Astrocyte (in vitro differentiated cells and primary cell): ENCODE measurements around the gene WDR35. TPM values are rescaled to one million over a fixed set of nuclear protein-coding genes. Genes with fewer than 3 reads are reported as not detected.

Experiments
- DNase-seq: peaks from one replicate; pipeline ENCODE4 v3.0.0-alpha.2; 2010; ENCODE audit warnings: low read depth
- FAIRE-seq: peaks from 2 replicates; lab custom pipeline; 2011; peaks lifted over from hg19 to GRCh38; lab: Jason Lieb, UNC
- H2AFZ ChIP-seq: 2 replicates; pipeline ENCODE4 v1.6.0; 2012; ENCODE audit warnings: low read depth, low read length, inconsistent platforms
- H3K27ac ChIP-seq: 2 replicates; pipeline ENCODE4 v1.5.1; 2011; ENCODE audit warnings: low read depth, low read length, inconsistent platforms
- H3K27me3 ChIP-seq: 2 replicates; pipeline ENCODE4 v1.6.0; 2011; ENCODE audit warnings: low read length, inconsistent platforms; ENCODE audit not compliant: insufficient read depth
- H3K36me3 ChIP-seq: 2 replicates; pipeline ENCODE4 v1.5.1; 2011; ENCODE audit warnings: low read length, inconsistent platforms; ENCODE audit not compliant: insufficient read depth
- H3K4me1 ChIP-seq: 2 replicates; pipeline ENCODE4 v1.5.1; 2011; ENCODE audit warnings: low read length, inconsistent platforms; ENCODE audit not compliant: insufficient read depth
- H3K4me2 ChIP-seq: 2 replicates; pipeline ENCODE4 v1.6.0; 2012; ENCODE audit warnings: low read length, inconsistent platforms
- H3K4me3 ChIP-seq: 2 replicates; pipeline ENCODE4 v1.5.1; 2011; ENCODE audit warnings: low read depth, mild to moderate bottlenecking, low read length, inconsistent platforms; ENCODE audit not compliant: insufficient read depth
- H3K79me2 ChIP-seq: 2 replicates; pipeline ENCODE4 v1.6.0; 2012; ENCODE audit warnings: mild to moderate bottlenecking, low read length, inconsistent platforms; ENCODE audit not compliant: insufficient read depth
- H3K9ac ChIP-seq: 2 replicates; pipeline ENCODE4 v1.6.0; 2012; ENCODE audit warnings: mild to moderate bottlenecking, low read length, inconsistent platforms
- H3K9me3 ChIP-seq: 2 replicates; pipeline ENCODE4 v1.5.1; 2012; ENCODE audit warnings: low read depth, mild to moderate bottlenecking, low read length, inconsistent platforms; ENCODE audit not compliant: insufficient read depth
- H4K20me1 ChIP-seq: 2 replicates; pipeline ENCODE4 v1.6.0; 2012; ENCODE audit warnings: low read length, inconsistent platforms; ENCODE audit not compliant: insufficient read depth
- H3K27ac Mint-ChIP-seq: one replicate; pipeline ENCODE4 v1.8.0; 2021; ENCODE audit warnings: mild to moderate bottlenecking, mixed read lengths; ENCODE audit not compliant: unreplicated experiment
- H3K27me3 Mint-ChIP-seq: one replicate; pipeline ENCODE4 v1.8.0; 2021; ENCODE audit warnings: low read depth, mixed read lengths; ENCODE audit not compliant: unreplicated experiment
- H3K36me3 Mint-ChIP-seq: one replicate; pipeline ENCODE4 v1.8.0; 2021; ENCODE audit warnings: low read depth, mixed read lengths; ENCODE audit not compliant: unreplicated experiment
- H3K4me1 Mint-ChIP-seq: one replicate; pipeline ENCODE4 v1.8.0; 2021; ENCODE audit warnings: low read depth, mixed read lengths; ENCODE audit not compliant: unreplicated experiment
- H3K4me3 Mint-ChIP-seq: one replicate; pipeline ENCODE4 v1.8.0; 2021; ENCODE audit warnings: mild to moderate bottlenecking, moderate library complexity, mixed read lengths; ENCODE audit not compliant: unreplicated experiment
- H3K9me3 Mint-ChIP-seq: one replicate; pipeline ENCODE4 v1.8.0; 2021; ENCODE audit warnings: mild to moderate bottlenecking, mixed read lengths; ENCODE audit not compliant: unreplicated experiment
- EZH2 ChIP-seq: IDR thresholded peaks from 2 replicates; pipeline ENCODE4 v1.6.1; 2012; ENCODE audit warnings: mild to moderate bottlenecking, low read length, inconsistent platforms; ENCODE audit not compliant: insufficient read depth
- total RNA-seq: library from RNA; stranded (reverse); gene quantifications from 2 replicates; pipeline ENCODE4 v1.2.1, GENCODE V29; 2021
- TF ChIP-seq, protein P1 (sequence below): IDR thresholded peaks from 2 replicates; pipeline ENCODE4 v1.5.1; 2011; ENCODE audit warnings: low read depth, mild to moderate bottlenecking, inconsistent platforms, low read length, moderate library complexity; ENCODE audit not compliant: insufficient read depth

WDR35 gene
- total RNA-seq, 1 donor from 2014 or later: 9.6 TPM

DNA sequence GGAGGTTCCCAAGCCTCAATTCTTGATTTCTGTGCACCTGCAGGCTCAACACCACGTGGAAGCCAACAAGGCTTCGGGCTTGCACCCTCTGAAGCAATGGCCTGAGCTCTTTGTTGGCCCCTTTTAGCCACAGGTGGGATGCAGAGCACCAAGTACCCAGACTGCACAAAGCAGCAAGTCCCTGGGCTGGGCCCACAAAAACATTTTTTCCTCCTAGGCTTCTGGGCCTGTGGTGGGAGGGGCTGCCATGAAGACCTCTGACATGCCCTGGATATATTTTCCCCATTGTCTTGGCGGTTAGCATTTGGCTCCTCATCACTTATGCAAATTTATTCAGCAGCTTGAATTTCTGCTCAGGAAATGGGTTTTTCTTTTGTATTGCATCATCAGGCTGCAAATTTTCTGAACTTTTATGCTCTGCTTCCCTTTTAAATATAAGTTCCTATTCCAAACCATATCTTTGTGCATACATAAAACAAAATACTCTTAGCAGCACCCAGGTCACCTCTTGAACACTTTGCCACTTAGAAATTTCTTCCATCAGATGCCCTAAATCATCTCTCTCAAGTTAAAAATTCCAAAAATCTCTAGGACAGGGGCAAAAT lies 31.6 kb upstream of the WDR35 start:
- no peaks in the 10 kb centered on the region for H4K20me1 ChIP-seq
- no peak overlapping the region for H2AFZ ChIP-seq
- no peak overlapping the region for H3K4me3 ChIP-seq
- Mint-ChIP-seq H3K4me1 (peaks cover 3% of the 10 kb centered on the region), H3K27ac (no peak overlapping the region), H3K9me3 (peaks cover 21% of the 10 kb centered on the region), H3K4me3 (no peak overlapping the region), H3K36me3 (peaks cover 35% of the 10 kb centered on the region), H3K27me3 (no peaks in the 10 kb centered on the region)
- H3K27me3 ChIP-seq: no peaks in the 10 kb centered on the region
- no peak overlapping the region for H3K27ac ChIP-seq
- H3K9me3 ChIP-seq: peaks cover 6% of the 10 kb centered on the region
- no peaks in the 10 kb centered on the region for H3K79me2 ChIP-seq
- no peaks in the 10 kb centered on the region for H3K36me3 ChIP-seq
- no peak overlapping the region for H3K4me2 ChIP-seq
- H3K9ac ChIP-seq: no peak overlapping the region
- no peaks in the 10 kb centered on the region for H3K4me1 ChIP-seq
- DNase-seq (no peak), FAIRE-seq (no peak)
- TF ChIP-seq, protein P1, sequence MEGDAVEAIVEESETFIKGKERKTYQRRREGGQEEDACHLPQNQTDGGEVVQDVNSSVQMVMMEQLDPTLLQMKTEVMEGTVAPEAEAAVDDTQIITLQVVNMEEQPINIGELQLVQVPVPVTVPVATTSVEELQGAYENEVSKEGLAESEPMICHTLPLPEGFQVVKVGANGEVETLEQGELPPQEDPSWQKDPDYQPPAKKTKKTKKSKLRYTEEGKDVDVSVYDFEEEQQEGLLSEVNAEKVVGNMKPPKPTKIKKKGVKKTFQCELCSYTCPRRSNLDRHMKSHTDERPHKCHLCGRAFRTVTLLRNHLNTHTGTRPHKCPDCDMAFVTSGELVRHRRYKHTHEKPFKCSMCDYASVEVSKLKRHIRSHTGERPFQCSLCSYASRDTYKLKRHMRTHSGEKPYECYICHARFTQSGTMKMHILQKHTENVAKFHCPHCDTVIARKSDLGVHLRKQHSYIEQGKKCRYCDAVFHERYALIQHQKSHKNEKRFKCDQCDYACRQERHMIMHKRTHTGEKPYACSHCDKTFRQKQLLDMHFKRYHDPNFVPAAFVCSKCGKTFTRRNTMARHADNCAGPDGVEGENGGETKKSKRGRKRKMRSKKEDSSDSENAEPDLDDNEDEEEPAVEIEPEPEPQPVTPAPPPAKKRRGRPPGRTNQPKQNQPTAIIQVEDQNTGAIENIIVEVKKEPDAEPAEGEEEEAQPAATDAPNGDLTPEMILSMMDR: no peak
- TF ChIP-seq EZH2: no peak

DNA sequence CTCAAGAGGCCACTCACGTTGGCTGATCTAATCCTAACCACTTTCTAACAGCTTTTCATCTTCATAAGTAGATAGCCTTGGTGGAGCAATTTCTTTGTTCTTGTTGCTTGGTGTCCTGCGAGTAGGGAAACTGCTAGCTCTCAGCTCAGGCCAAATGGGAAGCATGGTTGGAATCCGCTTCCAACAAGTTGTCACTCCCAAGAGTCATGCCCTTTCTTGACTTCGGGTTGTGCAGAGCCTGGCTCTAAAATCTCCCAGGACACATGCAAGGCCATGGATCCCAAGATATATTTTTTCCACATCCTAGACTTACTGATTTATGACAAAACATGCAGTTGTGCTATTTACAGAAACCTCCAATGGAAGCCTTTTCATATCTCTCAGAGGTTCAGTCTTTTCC lies 29.8 kb upstream of the WDR35 start:
- H3K4me1 ChIP-seq: no peaks in the 10 kb centered on the region
- no peaks in the 10 kb centered on the region for H3K36me3 ChIP-seq
- Mint-ChIP-seq H3K4me1 (no peaks in the 10 kb centered on the region), H3K36me3 (peaks cover 35% of the 10 kb centered on the region), H3K4me3 (no peak overlapping the region), H3K9me3 (peaks cover 21% of the 10 kb centered on the region), H3K27me3 (no peaks in the 10 kb centered on the region), H3K27ac (no peak overlapping the region)
- H4K20me1 ChIP-seq: no peaks in the 10 kb centered on the region
- DNase-seq (no peak), FAIRE-seq (no peak)
- peaks cover 6% of the 10 kb centered on the region for H3K9me3 ChIP-seq
- no peak overlapping the region for H3K4me3 ChIP-seq
- no peak overlapping the region for H3K4me2 ChIP-seq
- H3K79me2 ChIP-seq: no peaks in the 10 kb centered on the region
- H3K27ac ChIP-seq: no peak overlapping the region
- H3K27me3 ChIP-seq: no peaks in the 10 kb centered on the region
- no peak overlapping the region for H2AFZ ChIP-seq
- H3K9ac ChIP-seq: no peak overlapping the region
- TF ChIP-seq EZH2: no peak
- TF ChIP-seq, protein P1: no peak

DNA sequence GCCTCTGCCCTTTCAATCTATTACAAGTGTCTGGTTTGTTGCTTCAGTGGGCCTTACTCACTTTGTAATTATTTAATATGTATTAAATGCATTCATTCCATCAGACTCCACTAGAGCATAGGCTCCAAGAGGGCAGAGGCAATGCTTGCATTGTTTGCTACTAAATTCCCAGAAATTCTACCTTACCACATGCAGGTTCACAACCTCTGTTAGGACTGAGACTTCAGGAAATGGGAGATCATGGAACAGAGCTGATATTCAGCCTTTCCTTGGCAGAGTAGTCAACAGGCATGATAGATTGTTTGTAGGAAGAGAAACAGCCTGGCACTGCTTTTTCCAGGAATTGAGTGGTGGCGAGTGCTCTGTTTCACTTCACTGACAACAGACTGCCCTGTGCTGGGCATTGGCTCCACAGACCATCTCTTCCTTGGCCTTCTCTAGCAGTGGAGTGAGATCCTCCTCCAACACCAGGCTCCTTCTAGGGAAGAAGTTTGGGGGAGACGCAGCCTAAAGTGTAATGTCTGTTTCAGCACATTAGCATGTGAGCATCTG lies 28.8 kb upstream of the WDR35 start:
- Histone ChIP-seq H3K79me2 (no peaks in the 10 kb centered on the region), H3K4me2 (no peak overlapping the region), H4K20me1 (no peaks in the 10 kb centered on the region), H3K27me3 (no peaks in the 10 kb centered on the region), H2AFZ (no peak overlapping the region), H3K36me3 (no peaks in the 10 kb centered on the region), H3K9ac (no peak overlapping the region), H3K9me3 (peaks cover 6% of the 10 kb centered on the region), H3K4me3 (no peak overlapping the region), H3K27ac (no peak overlapping the region), H3K4me1 (no peaks in the 10 kb centered on the region)
- Mint-ChIP-seq H3K27ac (no peak overlapping the region), H3K4me1 (no peaks in the 10 kb centered on the region), H3K27me3 (no peaks in the 10 kb centered on the region), H3K36me3 (peaks cover 35% of the 10 kb centered on the region), H3K9me3 (peaks cover 22% of the 10 kb centered on the region), H3K4me3 (no peak overlapping the region)
- FAIRE-seq (no peak), DNase-seq (no peak)
- no peak for TF ChIP-seq EZH2
- TF ChIP-seq, protein P1: no peak
